ENCODE data around the gene TPRG1L. TPM values are rescaled to one million over a fixed set of nuclear protein-coding genes. Genes with fewer than 3 reads are reported as not detected.

The TPRG1L gene
- total RNA-seq, 6 experiments from 2014 or later, result 51.8 to 63.5 (median 58.0) TPM

- Mint-ChIP-seq H3K36me3 (ENCODE audit: low read depth) (no peaks in the 10 kb centered on the region), H3K27ac (no peak overlapping the region), H3K27me3 (ENCODE audit: insufficient read depth) (peaks cover 5% of the 10 kb centered on the region), H3K4me3 (no peak overlapping the region), H3K4me1 (ENCODE audit: low read depth) (no peaks in the 10 kb centered on the region), H3K9me3 (no peaks in the 10 kb centered on the region)
- DNase-seq, result no peak
- TF ChIP-seq CTCF (IDR thresholded peaks at IDR 0.05), result no peak
Observed at GRCh38 chr1:3603571-3604467, 21.0 kb upstream of the TPRG1L start.

GRCh38 chr1:3604468-3604974 is 20.3 kb upstream of the TPRG1L start:
- Mint-ChIP-seq H3K36me3 (ENCODE audit: low read depth) (no peaks in the 10 kb centered on the region), H3K4me3 (no peak overlapping the region), H3K9me3 (no peaks in the 10 kb centered on the region), H3K27me3 (ENCODE audit: insufficient read depth) (peaks cover 6% of the 10 kb centered on the region), H3K4me1 (ENCODE audit: low read depth) (no peaks in the 10 kb centered on the region), H3K27ac (no peak overlapping the region)
- no peak for TF ChIP-seq CTCF (IDR thresholded peaks at IDR 0.05)
- DNase-seq, result no peak

DNA sequence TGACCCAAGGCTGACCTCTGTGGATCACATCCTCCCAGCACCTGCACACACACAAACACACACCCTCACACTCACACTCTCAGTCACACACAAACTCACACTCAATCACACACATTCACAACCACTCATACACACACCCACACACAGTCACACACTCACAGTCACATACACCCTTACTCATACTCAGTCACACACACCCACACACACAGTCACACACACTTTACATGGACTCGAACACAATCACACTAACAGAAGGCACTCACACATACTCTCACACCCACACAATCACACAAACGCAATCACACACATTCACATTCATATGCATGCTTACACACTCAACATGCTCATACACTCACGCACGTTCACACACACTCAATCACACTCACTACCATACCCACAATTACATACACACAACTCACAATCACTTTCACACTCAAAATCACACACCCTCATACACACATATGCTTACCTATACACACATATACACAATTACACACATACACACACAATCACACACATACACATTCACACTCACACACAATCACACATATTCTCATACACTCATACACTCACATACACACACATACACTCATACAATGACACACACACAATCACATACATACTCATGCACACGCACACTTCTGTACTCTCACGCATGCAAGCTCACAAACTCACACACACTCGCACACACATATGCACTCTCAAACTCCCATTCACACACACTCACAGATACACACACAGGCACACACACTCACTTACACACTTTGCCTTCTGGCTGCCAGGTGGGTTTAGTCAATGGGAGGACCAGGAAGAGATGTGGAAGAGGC is 19.6 kb upstream of the TPRG1L start:
- no peaks in the 10 kb centered on the region for H3K4me1 Mint-ChIP-seq (ENCODE audit: low read depth)
- no peak overlapping the region for H3K27ac Mint-ChIP-seq
- no peaks in the 10 kb centered on the region for H3K36me3 Mint-ChIP-seq (ENCODE audit: low read depth)
- no peak for TF ChIP-seq CTCF (IDR thresholded peaks at IDR 0.05)
- no peak for DNase-seq
- H3K9me3 Mint-ChIP-seq, result no peaks in the 10 kb centered on the region
- H3K27me3 Mint-ChIP-seq (ENCODE audit: insufficient read depth), result peaks cover 8% of the 10 kb centered on the region
- no peak overlapping the region for H3K4me3 Mint-ChIP-seq

GRCh38 chr1:3606779-3607702 is 17.8 kb upstream of the TPRG1L start:
- no peak for DNase-seq
- Mint-ChIP-seq H3K4me1 (ENCODE audit: low read depth) (no peaks in the 10 kb centered on the region), H3K9me3 (no peaks in the 10 kb centered on the region), H3K36me3 (ENCODE audit: low read depth) (no peaks in the 10 kb centered on the region), H3K27ac (no peak overlapping the region), H3K4me3 (no peak overlapping the region), H3K27me3 (ENCODE audit: insufficient read depth) (peaks cover 11% of the 10 kb centered on the region)
- TF ChIP-seq CTCF (IDR thresholded peaks at IDR 0.05), result no peak

DNA sequence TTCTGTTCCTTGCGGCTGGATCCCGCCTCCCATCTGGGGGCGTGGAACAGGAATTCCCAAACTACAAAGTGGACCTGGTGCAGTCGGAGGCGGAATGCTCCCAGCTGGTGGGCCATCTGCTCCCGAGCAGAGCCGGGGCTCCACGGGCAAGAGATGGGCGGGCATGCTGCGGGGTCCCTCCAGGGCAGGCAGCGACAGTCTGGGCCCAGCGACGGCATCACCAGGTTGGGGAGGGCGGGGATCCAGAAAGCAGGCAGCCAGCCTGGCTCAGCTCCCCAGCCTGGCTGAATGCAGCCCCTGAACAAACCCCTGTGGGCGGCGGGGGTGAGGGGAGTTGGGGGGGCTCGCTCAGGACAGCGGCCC is 17.1 kb upstream of the TPRG1L start:
- no peak for DNase-seq
- TF ChIP-seq CTCF (IDR thresholded peaks at IDR 0.05), result no peak
- peaks cover 15% of the 10 kb centered on the region for H3K27me3 Mint-ChIP-seq (ENCODE audit: insufficient read depth)
- H3K4me3 Mint-ChIP-seq, result no peak overlapping the region
- H3K9me3 Mint-ChIP-seq, result no peaks in the 10 kb centered on the region
- H3K27ac Mint-ChIP-seq, result no peak overlapping the region
- no peaks in the 10 kb centered on the region for H3K4me1 Mint-ChIP-seq (ENCODE audit: low read depth)
- no peaks in the 10 kb centered on the region for H3K36me3 Mint-ChIP-seq (ENCODE audit: low read depth)
